ENCODE measurements around the gene MAN1C1.

MAN1C1 gene

DNA sequence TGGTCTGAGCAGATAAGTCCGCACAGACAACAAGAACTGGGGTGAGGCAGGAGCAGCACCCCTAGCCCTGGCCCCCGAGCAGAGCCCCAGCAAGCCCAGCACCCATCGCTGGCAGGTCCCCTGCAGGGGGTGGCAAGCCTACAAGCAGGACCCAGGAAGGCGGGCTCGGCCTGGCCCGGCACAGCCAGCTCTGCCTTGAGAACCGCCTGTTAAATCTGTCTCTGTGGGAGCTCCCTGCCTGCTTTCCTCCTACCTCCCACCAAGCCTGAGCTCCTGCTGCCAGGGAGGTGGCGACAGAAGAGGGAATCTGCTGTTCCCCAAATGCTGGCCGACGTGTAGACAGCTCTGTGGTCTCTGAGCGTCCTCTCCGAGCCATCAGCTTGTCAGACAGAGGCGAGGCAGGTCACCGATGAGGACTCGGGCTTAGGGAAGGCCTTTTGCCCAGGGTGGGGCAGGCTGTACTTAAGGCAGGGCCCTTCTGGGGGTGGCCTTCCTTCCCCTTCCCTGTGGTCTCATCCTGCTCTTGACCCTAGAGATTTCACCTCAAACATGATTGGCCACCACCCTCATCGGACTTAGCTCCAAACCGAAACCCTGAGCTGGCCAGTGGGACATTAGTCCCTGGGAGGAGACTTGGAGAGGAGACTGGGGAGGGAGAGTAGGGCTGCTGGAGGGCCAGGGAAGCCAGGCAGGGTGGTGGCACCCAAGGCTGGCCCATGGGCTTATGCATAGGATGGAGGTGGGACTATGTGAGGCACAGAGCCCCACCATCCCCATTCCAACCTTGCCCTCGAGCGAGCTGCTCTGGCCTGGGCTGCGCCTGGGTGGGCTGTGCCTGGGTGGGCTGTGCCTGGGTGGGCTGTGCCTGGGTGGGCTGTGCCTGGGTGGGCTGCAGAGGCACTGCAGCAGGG lies 191.1 kb downstream of the MAN1C1 start:
- Histone ChIP-seq H3K36me3 (ENCODE audit: low read length) (no peaks in the 10 kb centered on the region), H2AFZ (ENCODE audit: low read depth, low read length, severe bottlenecking) (no peak overlapping the region), H3K27me3 (ENCODE audit: low read length) (no peaks in the 10 kb centered on the region), H4K20me1 (ENCODE audit: low read depth, low read length) (no peaks in the 10 kb centered on the region), H3K27ac (ENCODE audit: low read depth, low read length) (no peak overlapping the region), H3K9ac (ENCODE audit: low read length) (no peak overlapping the region), H3K9me2 (replicated peaks; ENCODE audit: insufficient read depth, low read length) (no peaks in the 10 kb centered on the region), H3F3A (ENCODE audit: insufficient read depth) (no peaks in the 10 kb centered on the region), H3K4me3 (ENCODE audit: insufficient read depth, low read length, poor library complexity, severe bottlenecking) (no peak overlapping the region), H3K79me2 (ENCODE audit: insufficient read depth, low read length) (no peaks in the 10 kb centered on the region), H3K9me3 (ENCODE audit: insufficient read depth, low read length) (no peaks in the 10 kb centered on the region), H3K4me2 (ENCODE audit: low read depth, low read length, poor library complexity, severe bottlenecking) (no peak overlapping the region)
- TF ChIP-seq, protein P1, sequence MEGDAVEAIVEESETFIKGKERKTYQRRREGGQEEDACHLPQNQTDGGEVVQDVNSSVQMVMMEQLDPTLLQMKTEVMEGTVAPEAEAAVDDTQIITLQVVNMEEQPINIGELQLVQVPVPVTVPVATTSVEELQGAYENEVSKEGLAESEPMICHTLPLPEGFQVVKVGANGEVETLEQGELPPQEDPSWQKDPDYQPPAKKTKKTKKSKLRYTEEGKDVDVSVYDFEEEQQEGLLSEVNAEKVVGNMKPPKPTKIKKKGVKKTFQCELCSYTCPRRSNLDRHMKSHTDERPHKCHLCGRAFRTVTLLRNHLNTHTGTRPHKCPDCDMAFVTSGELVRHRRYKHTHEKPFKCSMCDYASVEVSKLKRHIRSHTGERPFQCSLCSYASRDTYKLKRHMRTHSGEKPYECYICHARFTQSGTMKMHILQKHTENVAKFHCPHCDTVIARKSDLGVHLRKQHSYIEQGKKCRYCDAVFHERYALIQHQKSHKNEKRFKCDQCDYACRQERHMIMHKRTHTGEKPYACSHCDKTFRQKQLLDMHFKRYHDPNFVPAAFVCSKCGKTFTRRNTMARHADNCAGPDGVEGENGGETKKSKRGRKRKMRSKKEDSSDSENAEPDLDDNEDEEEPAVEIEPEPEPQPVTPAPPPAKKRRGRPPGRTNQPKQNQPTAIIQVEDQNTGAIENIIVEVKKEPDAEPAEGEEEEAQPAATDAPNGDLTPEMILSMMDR (IDR thresholded peaks at IDR 0.05; ENCODE audit: insufficient read depth, low read length, poor library complexity, severe bottlenecking), result no peak
- TF ChIP-seq EZH2phosphoT487 (conservative IDR thresholded peaks at IDR 0.05; ENCODE audit: low read length), result no peak

DNA sequence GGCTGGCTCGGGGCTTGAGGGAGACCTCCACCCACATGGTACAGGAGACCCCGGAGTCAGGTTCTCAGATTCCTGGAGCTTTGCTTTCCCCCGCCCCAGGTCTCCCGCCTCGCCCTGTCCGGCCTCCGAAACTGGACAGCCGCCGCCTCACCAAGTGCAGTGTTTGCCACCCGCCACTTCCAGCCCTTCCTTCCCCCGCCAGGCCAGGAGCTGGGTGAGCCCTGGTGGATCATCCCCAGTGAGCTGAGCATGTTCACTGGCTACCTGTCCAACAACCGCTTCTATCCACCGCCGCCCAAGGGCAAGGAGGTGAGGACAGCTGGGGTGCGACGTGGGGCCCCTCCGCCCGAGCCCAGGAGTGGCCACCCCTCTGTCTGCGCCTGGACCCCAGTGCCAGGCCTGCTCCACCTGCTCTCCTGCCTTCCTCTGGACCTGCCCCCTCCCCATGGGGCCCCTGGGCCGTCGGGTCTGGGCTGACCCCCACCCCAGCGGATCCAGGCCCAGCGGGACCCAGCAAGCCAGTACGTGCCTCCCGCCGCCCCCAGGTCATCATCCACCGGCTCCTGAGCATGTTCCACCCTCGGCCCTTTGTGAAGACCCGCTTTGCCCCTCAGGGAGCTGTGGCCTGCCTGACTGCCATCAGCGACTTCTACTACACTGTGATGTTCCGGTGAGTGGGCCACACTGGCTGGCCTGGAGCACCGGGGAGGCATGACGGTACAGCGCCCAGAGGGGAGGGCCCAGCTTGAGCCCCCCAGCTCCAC lies 192.1 kb downstream of the MAN1C1 start:
- H3K27ac ChIP-seq (ENCODE audit: low read depth, low read length), result no peak overlapping the region
- H3K9me2 ChIP-seq (replicated peaks; ENCODE audit: insufficient read depth, low read length), result no peaks in the 10 kb centered on the region
- no peaks in the 10 kb centered on the region for H3K79me2 ChIP-seq (ENCODE audit: insufficient read depth, low read length)
- H4K20me1 ChIP-seq (ENCODE audit: low read depth, low read length), result no peaks in the 10 kb centered on the region
- H3K4me2 ChIP-seq (ENCODE audit: low read depth, low read length, poor library complexity, severe bottlenecking), result no peak overlapping the region
- no peaks in the 10 kb centered on the region for H3K27me3 ChIP-seq (ENCODE audit: low read length)
- H2AFZ ChIP-seq (ENCODE audit: low read depth, low read length, severe bottlenecking), result no peak overlapping the region
- no peaks in the 10 kb centered on the region for H3K9me3 ChIP-seq (ENCODE audit: insufficient read depth, low read length)
- no peak overlapping the region for H3K4me3 ChIP-seq (ENCODE audit: insufficient read depth, low read length, poor library complexity, severe bottlenecking)
- no peaks in the 10 kb centered on the region for H3K36me3 ChIP-seq (ENCODE audit: low read length)
- H3K9ac ChIP-seq (ENCODE audit: low read length), result no peak overlapping the region
- no peak for TF ChIP-seq EZH2phosphoT487 (conservative IDR thresholded peaks at IDR 0.05; ENCODE audit: low read length)
- TF ChIP-seq, protein P1 (IDR thresholded peaks at IDR 0.05; ENCODE audit: insufficient read depth, low read length, poor library complexity, severe bottlenecking), result no peak
- H3F3A ChIP-seq (ENCODE audit: insufficient read depth), result no peaks in the 10 kb centered on the region

DNA sequence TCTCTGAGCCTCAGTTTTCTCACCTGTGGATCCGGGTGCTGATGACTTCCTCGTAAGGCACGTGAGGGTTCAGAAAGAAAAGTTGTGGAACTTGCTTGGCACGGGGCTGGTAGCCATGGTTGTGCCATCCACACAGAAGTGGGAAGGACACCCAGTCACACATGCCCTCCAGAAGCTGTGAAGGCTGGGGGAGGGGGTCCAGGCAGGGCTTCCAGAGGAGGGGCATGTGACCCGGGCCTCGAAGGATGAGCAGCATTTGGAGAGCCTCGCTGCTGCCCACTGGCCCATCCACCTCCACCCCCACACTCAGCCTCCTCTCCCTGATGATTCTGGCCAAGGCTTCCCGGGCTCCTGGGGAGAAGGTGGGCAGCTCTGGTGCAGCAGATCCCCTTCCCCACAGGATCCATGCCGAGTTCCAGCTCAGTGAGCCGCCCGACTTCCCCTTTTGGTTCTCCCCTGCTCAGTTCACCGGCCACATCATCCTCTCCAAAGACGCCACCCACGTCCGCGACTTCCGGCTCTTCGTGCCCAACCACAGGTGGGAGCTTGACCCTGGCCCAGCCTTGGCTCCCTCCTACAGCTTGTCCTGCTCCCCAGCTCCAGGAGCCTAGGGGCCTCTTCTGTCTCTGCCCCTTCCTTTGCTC lies 192.8 kb downstream of the MAN1C1 start:
- Histone ChIP-seq H3K9me3 (ENCODE audit: insufficient read depth, low read length) (no peaks in the 10 kb centered on the region), H3F3A (ENCODE audit: insufficient read depth) (no peaks in the 10 kb centered on the region), H3K9me2 (replicated peaks; ENCODE audit: insufficient read depth, low read length) (no peaks in the 10 kb centered on the region), H3K27ac (ENCODE audit: low read depth, low read length) (no peak overlapping the region), H2AFZ (ENCODE audit: low read depth, low read length, severe bottlenecking) (no peak overlapping the region), H4K20me1 (ENCODE audit: low read depth, low read length) (no peaks in the 10 kb centered on the region), H3K9ac (ENCODE audit: low read length) (no peak overlapping the region), H3K4me2 (ENCODE audit: low read depth, low read length, poor library complexity, severe bottlenecking) (no peak overlapping the region), H3K79me2 (ENCODE audit: insufficient read depth, low read length) (no peaks in the 10 kb centered on the region), H3K27me3 (ENCODE audit: low read length) (no peaks in the 10 kb centered on the region), H3K36me3 (ENCODE audit: low read length) (no peaks in the 10 kb centered on the region), H3K4me3 (ENCODE audit: insufficient read depth, low read length, poor library complexity, severe bottlenecking) (no peak overlapping the region)
- no peak for TF ChIP-seq EZH2phosphoT487 (conservative IDR thresholded peaks at IDR 0.05; ENCODE audit: low read length)
- TF ChIP-seq, protein P1 (IDR thresholded peaks at IDR 0.05; ENCODE audit: insufficient read depth, low read length, poor library complexity, severe bottlenecking), result no peak
